Coronary artery (tissue), 2 donors: Measurements from ENCODE around the gene CACNA2D3.

Experiments used
- DNase-seq: peaks from one replicate; pipeline ENCODE4 v3.0.0-alpha.2; 2017; ENCODE audit warnings: low spot score
- H3K27ac ChIP-seq, 2 donors: fragments of 200-600 bp; sonication (generic); one replicate each; pipeline ENCODE4 v1.5.1; 2016 to 2019
- H3K4me3 ChIP-seq: fragments of 200-600 bp; sonication (generic); 2 replicates; pipeline ENCODE4 v1.5.1; 2016; ENCODE audit warnings: mild to moderate bottlenecking, moderate library complexity
- CTCF ChIP-seq: fragments of 200-600 bp; sonication (generic); IDR thresholded peaks from one replicate; pipeline ENCODE4 v1.5.1; 2019; ENCODE audit warnings: antibody characterized with exemption

The CACNA2D3 gene

DNA sequence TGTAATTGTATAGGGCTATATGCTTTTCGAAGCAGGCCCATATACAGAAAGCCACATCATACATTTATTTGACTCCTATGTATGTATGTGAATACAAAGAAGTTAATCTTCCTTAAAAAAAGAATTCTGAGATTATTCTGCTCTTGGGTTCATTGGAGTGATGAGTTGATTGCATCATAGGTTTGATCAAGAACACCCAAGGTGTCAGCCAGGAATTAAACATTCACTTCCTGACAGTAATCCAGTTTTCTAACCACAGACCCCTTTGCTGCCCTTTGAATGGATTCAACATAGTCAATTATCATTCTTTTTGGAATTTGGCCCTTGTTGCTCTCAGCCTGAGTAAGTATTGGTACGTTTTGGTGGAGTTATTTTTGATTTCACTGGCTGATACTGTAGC lies 225.6 kb downstream of the CACNA2D3 start:
- no peak overlapping the region for H3K27ac ChIP-seq
- no peak for TF ChIP-seq CTCF
- DNase-seq, result no peak
- no peak overlapping the region for H3K4me3 ChIP-seq

DNA sequence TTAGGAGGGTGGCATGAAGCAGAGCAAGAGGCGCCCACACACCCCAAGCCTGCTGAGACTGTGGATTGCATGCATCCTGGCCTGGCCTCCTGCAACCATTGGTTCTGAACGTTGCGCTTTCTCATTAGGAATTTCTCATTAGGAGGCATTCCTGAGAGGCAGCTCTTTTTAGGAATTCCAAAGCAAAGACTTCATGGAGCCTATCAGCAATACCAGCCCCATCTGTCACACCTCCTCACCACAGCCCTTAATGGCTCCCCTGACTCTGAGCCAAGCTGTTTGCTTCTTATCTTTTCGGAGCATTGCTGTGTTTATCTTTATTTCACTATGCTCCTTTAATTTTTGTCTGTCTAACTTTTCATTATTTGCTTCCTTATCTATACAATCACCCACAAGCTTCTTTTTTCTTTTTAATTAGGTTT lies 226.9 kb downstream of the CACNA2D3 start:
- Histone ChIP-seq H3K4me3 (no peak overlapping the region), H3K27ac (no peak overlapping the region)
- no peak for TF ChIP-seq CTCF
- no peak for DNase-seq

DNA sequence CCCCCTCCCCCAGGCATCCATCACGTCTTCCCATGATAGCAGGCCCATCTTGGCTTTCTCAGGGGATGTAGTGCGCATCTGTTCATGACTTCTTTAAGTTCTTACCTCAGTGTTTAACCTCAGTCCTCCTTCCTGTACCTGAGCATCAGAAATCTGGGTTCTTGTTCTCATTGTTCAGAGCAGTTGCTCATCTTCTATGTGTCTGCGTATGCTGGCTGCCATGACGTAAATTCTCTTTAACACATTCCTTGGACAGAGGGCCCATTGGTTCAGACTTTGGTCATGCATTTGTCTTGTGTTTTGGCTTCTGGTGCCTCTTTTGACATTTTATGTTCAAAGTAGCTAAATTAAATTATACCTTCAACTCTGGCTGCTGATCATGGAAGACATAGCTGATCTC lies 227.3 kb downstream of the CACNA2D3 start:
- Histone ChIP-seq H3K27ac (no peak overlapping the region), H3K4me3 (no peak overlapping the region)
- no peak for TF ChIP-seq CTCF
- DNase-seq, result no peak

DNA sequence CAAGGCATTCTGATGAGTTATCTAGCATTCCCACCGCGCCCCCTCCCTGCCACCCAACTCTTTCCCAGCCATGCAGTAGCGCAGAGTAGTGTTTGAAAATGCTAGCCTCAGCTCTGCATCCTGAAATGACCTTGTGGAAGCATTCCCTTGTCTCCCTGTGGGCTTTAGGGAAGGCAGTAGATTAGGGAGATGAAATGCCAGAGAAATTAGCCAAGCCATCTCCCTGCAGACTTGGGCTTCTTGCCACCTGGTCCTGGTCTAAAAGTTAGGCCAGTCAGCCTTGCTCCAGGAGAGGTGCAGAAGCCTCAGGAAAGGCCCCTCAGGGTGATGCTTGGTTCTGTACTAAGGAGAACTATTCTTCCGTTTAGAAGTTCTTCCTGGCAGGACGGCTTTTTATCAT lies 231.2 kb downstream of the CACNA2D3 start:
- peak overlapping the region in 1 of 2 donors; percentile 12 for H3K27ac ChIP-seq
- no peak overlapping the region for H3K4me3 ChIP-seq
- TF ChIP-seq CTCF, result no peak
- no peak for DNase-seq

DNA sequence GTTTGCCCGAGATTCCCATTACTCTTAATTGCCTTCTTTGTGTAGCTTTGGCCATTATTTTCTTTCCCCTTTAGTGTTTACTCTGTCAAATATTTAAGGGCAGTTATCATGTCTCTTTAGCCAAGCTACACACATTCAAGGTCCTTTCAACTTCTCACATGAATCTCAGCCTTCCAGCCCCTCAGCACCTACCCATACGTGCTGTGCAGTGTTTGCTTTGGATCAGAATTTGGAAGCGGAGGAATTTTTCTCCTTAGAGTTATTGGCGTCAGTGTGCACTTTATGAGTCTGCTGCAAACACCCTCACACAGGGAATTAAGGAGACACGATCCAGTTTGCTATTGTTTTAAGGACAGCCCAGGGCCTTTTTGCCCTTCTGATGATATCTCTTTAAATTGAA lies 231.6 kb downstream of the CACNA2D3 start:
- no peak for DNase-seq
- Histone ChIP-seq H3K4me3 (no peak overlapping the region), H3K27ac (peak overlapping the region in 1 of 2 donors; percentile 12)
- TF ChIP-seq CTCF, result no peak

DNA sequence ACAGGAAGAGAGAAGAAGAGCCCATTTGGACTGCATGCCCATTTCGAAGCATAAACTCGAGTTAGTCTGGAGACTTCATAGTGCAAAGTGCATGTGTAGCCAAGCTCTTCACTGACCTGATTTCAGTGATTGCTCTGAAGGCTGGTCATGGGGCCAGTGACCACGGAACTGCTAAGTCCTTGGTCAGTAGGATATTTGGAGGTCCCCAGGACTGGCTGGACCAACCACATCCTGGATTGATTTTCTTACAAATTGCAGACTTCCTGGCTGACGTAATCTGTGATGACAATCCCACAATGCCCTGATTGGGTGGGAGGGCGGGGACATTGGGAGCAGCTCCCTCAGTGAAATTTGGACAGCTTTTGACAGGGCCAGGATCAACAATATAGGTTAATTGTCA lies 233.4 kb downstream of the CACNA2D3 start:
- Histone ChIP-seq H3K27ac (no peak overlapping the region), H3K4me3 (no peak overlapping the region)
- no peak for DNase-seq
- TF ChIP-seq CTCF, result no peak

GRCh38 chr3:54356261-54357045 lies 234.1 kb downstream of the CACNA2D3 start:
- Histone ChIP-seq H3K27ac (peak overlapping the region in 1 of 2 donors; percentile 20), H3K4me3 (no peak overlapping the region)
- TF ChIP-seq CTCF, result no peak
- no peak for DNase-seq
